DOHH2 (cell line): ENCODE measurements around the gene SNX1.

Experiments used
- CTCF ChIP-seq: fragments of 200-600 bp; sonication (generic); IDR thresholded peaks from one replicate; pipeline ENCODE4 v1.5.1; 2014; ENCODE audit warnings: antibody characterized with exemption, mild to moderate bottlenecking, low read depth, low read length; ENCODE audit not compliant: poor library complexity, severe bottlenecking
- EZH2phosphoT487 ChIP-seq: fragments of 200-600 bp; sonication (generic); IDR thresholded peaks from 2 replicates; pipeline ENCODE4 v1.6.1; 2017; ENCODE audit warnings: borderline replicate concordance, mild to moderate bottlenecking, antibody characterized with exemption, low read length, moderate library complexity, mixed read lengths

- no peak for TF ChIP-seq CTCF
- no peak for TF ChIP-seq EZH2phosphoT487
Observed at GRCh38 chr15:64082757-64083156, 13.0 kb upstream of the SNX1 start.
